GM19468 (cell line): ENCODE results near the gene ARPC2.
A peak's percentile ranks its signal among the peaks of the same experiment; 100 is the strongest.

ENCODE experiments used
- ATAC-seq: cut with Tn5 transposase; IDR thresholded peaks from one replicate; pipeline ENCODE4 v1.9.1; 2021; ENCODE audit warnings: mild to moderate bottlenecking, moderate library complexity, moderate number of reproducible peaks; ENCODE audit not compliant: unreplicated experiment; ENCODE audit errors: extremely low read depth

ARPC2 gene

DNA sequence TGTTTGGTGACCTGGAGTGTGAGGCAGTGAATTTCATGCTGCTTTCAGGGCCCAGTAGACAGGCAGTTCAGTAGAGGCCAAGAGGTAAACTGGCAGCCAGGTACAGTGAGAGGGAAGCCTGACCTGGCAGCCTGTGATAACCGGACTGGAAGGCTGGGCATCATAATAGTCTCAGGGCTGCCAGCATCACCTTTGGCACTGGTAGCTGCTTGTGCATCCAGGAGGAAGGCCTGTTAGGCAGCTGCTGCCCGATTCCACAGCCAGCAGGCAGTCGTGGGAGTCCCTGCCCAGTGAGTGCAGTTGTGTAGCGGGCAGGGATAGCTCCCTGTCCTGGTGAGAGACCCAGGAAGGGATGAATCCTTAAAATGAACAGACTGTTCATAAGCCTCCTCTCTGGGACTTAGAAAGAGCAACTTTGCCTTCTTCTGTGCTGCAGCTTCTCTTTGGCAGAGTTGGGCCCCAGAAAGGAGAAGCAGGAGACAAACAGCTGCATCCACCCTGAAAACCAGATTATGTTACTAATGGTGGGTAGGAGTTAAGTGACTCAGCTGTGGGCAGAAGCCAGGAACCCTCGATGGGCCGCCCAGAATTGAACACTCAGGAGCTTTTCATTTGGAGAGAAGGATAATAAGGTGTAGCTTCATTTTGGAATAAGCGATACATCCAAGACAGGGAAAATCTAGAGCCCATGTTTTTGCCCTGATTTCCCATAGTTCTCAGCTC lies 35.7 kb downstream of the ARPC2 start:
- no peak for ATAC-seq

DNA sequence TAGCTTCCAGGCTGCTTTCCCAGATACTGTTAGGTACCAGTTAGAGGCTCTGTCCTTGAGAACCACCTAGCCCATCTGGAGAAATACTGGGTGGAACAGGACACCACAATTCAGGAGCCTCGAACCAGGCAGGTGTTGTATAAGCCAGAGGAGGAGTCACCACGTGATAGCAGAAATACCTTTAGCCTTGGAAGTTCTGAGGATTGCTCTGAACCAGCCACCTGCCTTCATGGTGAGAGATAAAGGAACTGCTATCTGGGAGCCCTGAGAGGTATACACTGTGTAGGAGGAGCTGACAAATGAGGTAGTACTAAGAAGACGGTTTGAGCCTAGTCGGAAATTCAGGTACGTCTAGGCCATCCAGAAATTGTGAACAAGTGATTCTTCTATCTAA lies 36.2 kb downstream of the ARPC2 start:
- ATAC-seq: no peak

- ATAC-seq: no peak
These were observed 38.5 kb downstream of the ARPC2 start for GRCh38 chr2:218255446-218255845.

GRCh38 chr2:218256612-218257350 lies 39.8 kb downstream of the ARPC2 start:
- no peak for ATAC-seq

DNA sequence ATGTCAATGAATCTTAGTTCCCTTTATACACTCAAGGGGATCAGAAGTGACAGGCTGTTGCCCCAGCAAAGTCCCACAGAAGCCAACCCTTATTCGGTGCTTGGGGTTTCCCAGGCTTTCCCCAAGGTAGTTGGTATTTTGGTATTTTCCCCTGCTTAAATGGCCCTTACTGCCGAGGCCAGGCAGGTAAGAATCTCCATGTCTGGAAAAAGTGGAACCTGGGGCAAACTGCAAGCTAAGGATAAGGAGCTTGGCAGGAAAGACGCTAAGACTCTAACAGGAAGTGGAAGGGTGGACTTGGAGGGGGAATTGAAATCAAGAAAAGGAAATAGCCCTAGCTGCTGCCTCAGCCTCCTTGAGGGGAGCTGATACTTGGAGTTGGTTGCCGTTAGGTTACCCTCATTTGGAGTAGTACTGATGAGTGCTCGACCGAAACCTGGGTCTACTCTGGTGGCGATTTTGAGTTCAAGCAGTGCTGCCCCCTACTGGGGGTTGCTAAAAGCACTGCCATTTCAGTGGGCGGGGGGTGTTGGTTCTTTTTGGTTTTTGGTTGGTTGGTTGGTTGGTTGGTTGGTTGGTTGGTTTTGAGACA lies 40.5 kb downstream of the ARPC2 start:
- peak; percentile 74 for ATAC-seq

DNA sequence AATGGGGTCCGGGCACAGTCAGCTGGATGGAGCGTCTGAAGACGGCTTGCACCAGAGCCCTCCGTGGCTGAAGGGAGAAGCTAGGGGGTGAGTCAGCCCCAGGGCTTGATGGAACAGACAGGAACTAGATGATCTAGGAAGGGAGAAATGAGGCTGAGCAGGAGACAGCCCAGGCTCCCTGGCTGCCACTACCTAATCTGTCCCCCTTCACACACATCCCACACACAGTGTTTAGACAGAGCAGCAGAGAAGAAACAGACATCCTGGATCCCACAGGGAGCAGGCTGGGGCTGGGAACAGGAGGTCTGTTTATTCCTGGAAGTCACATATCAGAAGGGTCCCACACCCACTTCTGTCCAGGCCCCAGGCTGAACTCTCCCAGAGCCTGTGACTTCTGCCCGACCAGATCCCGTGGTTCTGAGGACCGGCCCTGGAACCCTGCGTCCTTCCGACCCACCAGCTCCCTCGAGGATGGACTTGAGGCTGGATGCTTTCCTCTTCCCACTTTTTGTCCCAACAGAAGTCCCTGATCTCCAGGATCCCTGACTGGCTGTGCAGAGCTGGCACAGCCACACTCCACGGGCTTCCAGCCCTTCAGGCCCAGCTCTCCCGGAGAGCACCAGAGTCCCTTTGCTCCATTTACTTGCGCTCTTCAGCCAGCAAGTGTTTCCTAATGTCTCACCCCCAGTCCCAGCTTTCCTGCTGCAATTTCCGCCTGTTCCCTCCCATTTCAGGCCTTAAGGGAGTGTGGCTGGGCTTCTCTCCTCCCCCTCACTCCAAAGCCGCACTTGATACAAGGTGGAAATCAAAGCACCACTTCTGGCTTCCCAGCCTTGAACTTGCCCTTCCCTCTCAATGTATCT lies 42.3 kb downstream of the ARPC2 start:
- ATAC-seq: no peak

- no peak for ATAC-seq
These were observed 43.2 kb downstream of the ARPC2 start for GRCh38 chr2:218260166-218260565.

GRCh38 chr2:218260742-218261422 lies 43.9 kb downstream of the ARPC2 start, which contains the start of gene GPBAR1:
Gene GPBAR1 (plus strand): TSS chr2:218261015. CDS start chr2:218262725, 1,710 bp downstream.
- ATAC-seq: no peak

- no peak for ATAC-seq
These were observed 44.6 kb downstream of the ARPC2 start for GRCh38 chr2:218261423-218262236.

DNA sequence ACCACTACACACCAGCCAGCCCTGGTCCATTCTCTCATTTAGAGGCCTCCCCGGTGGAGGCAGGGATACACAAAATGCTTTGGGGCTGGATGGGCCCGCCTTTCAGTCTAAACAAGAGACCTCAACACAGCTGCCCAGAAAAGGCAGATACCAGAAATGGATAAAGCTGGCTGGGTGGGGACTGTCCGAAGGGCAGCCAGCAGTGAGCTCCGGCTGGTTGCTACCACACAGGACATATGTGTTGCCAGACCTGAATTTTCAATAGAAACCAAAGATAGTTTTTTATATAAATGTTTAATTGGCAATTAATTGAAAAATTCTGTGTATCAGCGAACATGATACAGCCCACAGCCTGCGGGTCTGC lies 45.2 kb downstream of the ARPC2 start:
- ATAC-seq: no peak

- no peak for ATAC-seq
These were observed 45.9 kb downstream of the ARPC2 start for GRCh38 chr2:218262631-218263586.

- ATAC-seq: no peak
These were observed 47.0 kb downstream of the ARPC2 start for GRCh38 chr2:218263817-218264641.

DNA sequence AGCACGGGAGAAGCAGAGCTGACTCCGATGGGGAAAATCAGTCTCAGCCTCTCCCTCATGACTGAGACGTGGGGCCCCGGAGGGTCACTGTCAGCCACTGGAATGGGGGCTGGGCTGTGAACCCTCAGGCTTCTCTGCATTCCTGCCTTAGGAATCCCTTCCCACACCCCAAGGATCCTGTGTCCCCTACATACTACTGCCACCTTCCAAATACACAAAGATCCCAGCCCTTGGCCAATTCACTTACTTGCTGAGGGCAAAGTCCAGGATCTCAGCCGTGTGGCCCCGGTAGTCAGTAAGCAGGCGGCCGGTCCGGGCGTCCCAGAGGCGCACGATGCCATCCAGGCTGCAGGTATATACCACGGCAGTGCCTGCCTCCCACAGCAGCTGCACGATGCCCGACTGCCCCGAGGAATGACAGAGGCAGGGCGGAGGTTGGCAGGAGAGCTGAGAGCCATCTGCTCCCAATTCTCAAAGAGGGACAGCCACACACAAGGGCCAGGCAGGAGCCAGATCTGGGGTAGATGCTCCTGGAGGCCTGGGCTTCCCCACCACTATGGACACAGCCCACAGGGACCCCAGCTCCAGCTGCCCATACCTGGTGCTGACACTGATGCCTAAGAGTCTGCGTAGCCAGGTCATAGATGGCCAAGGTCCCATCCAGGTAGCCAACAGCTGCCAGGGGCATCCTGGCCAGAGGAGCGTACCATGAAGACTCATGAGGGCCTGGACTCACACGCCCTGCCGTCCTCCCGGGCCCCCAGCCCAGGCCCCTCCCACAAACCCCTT lies 48.0 kb downstream of the ARPC2 start:
- no peak for ATAC-seq

DNA sequence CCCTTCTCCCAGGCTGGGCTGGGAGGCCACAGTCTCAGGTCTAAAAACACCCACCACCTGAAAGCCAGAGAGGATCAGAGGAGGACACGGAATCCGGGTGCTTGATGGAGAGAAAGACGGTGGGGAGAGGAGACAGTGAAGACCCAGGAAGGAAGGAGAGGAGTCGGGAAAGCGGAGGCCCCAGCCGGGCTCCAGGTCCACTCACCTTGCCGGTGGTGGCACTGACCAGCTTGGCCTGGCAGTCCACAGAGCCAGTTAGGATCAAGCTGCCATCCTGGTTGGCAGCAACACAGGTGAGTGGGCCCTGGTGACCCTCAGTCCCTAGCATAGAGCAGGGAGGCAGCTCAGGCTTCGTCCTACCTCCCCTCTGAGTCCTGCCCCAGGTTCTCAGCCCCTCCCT lies 48.6 kb downstream of the ARPC2 start:
- no peak for ATAC-seq

GRCh38 chr2:218266316-218266979 lies 49.5 kb downstream of the ARPC2 start:
- no peak for ATAC-seq

GRCh38 chr2:218267259-218267658 lies 50.3 kb downstream of the ARPC2 start:
- no peak for ATAC-seq
